Measurements from ENCODE around the gene ATP6V1A. TPM values are rescaled to one million over a fixed set of nuclear protein-coding genes. Genes with fewer than 3 reads are reported as not detected.
A peak's percentile ranks its signal among the peaks of the same experiment; 100 is the strongest.

The ATP6V1A gene
- total RNA-seq, 2 experiments from 2014 or later = 8.7 to 9.4 TPM

- DNase-seq (no peak), ATAC-seq (ENCODE audit: poor library complexity) (no peak)
- TF ChIP-seq CTCF (IDR thresholded peaks at IDR 0.05) = no peak
- H3K4me3 Mint-ChIP-seq = no peak overlapping the region
- Histone ChIP-seq H3K9me3 (ENCODE audit: control insufficient read depth in 1 of 2, insufficient read depth in 1 of 2, low read length in 2 of 2) (no peaks in the 10 kb centered on the region), H3K27me3 (ENCODE audit: control insufficient read depth in 1 of 2, insufficient read depth in 2 of 2, low read length in 2 of 2) (no peaks in the 10 kb centered on the region), H3K4me3 (ENCODE audit: low read length) (no peak overlapping the region), H3K4me1 (ENCODE audit: insufficient read depth, low read length) (no peaks in the 10 kb centered on the region), H3K27ac (ENCODE audit: low read depth in 1 of 2, low read length in 2 of 2) (no peak overlapping the region), H3K36me3 (ENCODE audit: insufficient read depth, low read length) (no peaks in the 10 kb centered on the region)
- ChIA-PET POLR2A (no interaction called here), CTCF (no interaction called here)
- H3K27ac Mint-ChIP-seq = no peak overlapping the region
- peaks cover 4% of the 10 kb centered on the region for H3K9me3 Mint-ChIP-seq
- intact Hi-C loops (cut with DNase I, micrococcal nuclease) = no loop called here
- peaks cover 9% of the 10 kb centered on the region for H3K36me3 Mint-ChIP-seq (ENCODE audit: low read depth)
- no peaks in the 10 kb centered on the region for H3K27me3 Mint-ChIP-seq
- peaks cover 35% of the 10 kb centered on the region for H3K4me1 Mint-ChIP-seq (ENCODE audit: low read depth)
These were observed 6.6 kb downstream of the ATP6V1A start for GRCh38 chr3:113753376-113753985.

GRCh38 chr3:113754494-113755159, 7.8 kb downstream of the ATP6V1A start:
- H3K36me3 ChIP-seq (ENCODE audit: insufficient read depth, low read length) = no peaks in the 10 kb centered on the region
- ChIA-PET CTCF (no interaction called here), POLR2A (no interaction called here)
- no peak for ATAC-seq (ENCODE audit: poor library complexity)
- H3K4me3 ChIP-seq (ENCODE audit: low read length) = no peak overlapping the region
- intact Hi-C loops (cut with DNase I, micrococcal nuclease) = no loop called here
- no peaks in the 10 kb centered on the region for H3K27me3 ChIP-seq (ENCODE audit: control insufficient read depth in 1 of 2, insufficient read depth in 2 of 2, low read length in 2 of 2)
- DNase-seq = peak in 2 of 14 experiments; percentile 37 to 41
- TF ChIP-seq CTCF (IDR thresholded peaks at IDR 0.05) = no peak
- Mint-ChIP-seq H3K4me3 (no peak overlapping the region), H3K36me3 (ENCODE audit: low read depth) (peaks cover 14% of the 10 kb centered on the region), H3K27ac (no peak overlapping the region), H3K9me3 (peaks cover 4% of the 10 kb centered on the region), H3K4me1 (ENCODE audit: low read depth) (peaks cover 23% of the 10 kb centered on the region), H3K27me3 (no peaks in the 10 kb centered on the region)
- no peaks in the 10 kb centered on the region for H3K4me1 ChIP-seq (ENCODE audit: insufficient read depth, low read length)
- H3K27ac ChIP-seq (ENCODE audit: low read depth in 1 of 2, low read length in 2 of 2) = no peak overlapping the region
- no peaks in the 10 kb centered on the region for H3K9me3 ChIP-seq (ENCODE audit: control insufficient read depth in 1 of 2, insufficient read depth in 1 of 2, low read length in 2 of 2)

GRCh38 chr3:113758389-113759024, 11.7 kb downstream of the ATP6V1A start:
- H3K9me3 Mint-ChIP-seq = peaks cover 4% of the 10 kb centered on the region
- ChIA-PET POLR2A (no interaction called here), CTCF (interaction anchor here (2.1 kb wide), 1 partner anchor 22 kb away, joined by 6 read pairs; no protein-coding TSS in a partner anchor)
- H3K27ac ChIP-seq (ENCODE audit: low read depth in 1 of 2, low read length in 2 of 2) = no peak overlapping the region
- H3K4me3 Mint-ChIP-seq = no peak overlapping the region
- no peak for TF ChIP-seq CTCF (IDR thresholded peaks at IDR 0.05)
- ATAC-seq (ENCODE audit: poor library complexity) (no peak), DNase-seq (no peak)
- H3K27me3 Mint-ChIP-seq = no peaks in the 10 kb centered on the region
- no peaks in the 10 kb centered on the region for H3K4me1 ChIP-seq (ENCODE audit: insufficient read depth, low read length)
- no peaks in the 10 kb centered on the region for H3K27me3 ChIP-seq (ENCODE audit: control insufficient read depth in 1 of 2, insufficient read depth in 2 of 2, low read length in 2 of 2)
- no peak overlapping the region for H3K4me3 ChIP-seq (ENCODE audit: low read length)
- H3K36me3 ChIP-seq (ENCODE audit: insufficient read depth, low read length) = no peaks in the 10 kb centered on the region
- intact Hi-C loops (cut with DNase I, micrococcal nuclease) = no loop called here
- peaks cover 11% of the 10 kb centered on the region for H3K4me1 Mint-ChIP-seq (ENCODE audit: low read depth)
- peaks cover 14% of the 10 kb centered on the region for H3K36me3 Mint-ChIP-seq (ENCODE audit: low read depth)
- H3K27ac Mint-ChIP-seq = no peak overlapping the region
- no peaks in the 10 kb centered on the region for H3K9me3 ChIP-seq (ENCODE audit: control insufficient read depth in 1 of 2, insufficient read depth in 1 of 2, low read length in 2 of 2)

All from CD4-positive, alpha-beta T cell (primary cell).